Measurements from ENCODE around the gene KLK15. TPM values are rescaled to one million over a fixed set of nuclear protein-coding genes. Genes with fewer than 3 reads are reported as not detected.

KLK15 gene
- polyA plus RNA-seq (2013, experiment 1 of 2), result not detected
- not detected for polyA plus RNA-seq (2013, experiment 2 of 2)

- no peak within 1 kb of the TSS for H3K14ac ChIP-seq (ENCODE audit: low read length in 2 of 2)
- H2AFZ ChIP-seq (ENCODE audit: low read depth, low read length), result no peak within 1 kb of the TSS
- no peaks in the 10 kb centered on the region for H3K4me1 ChIP-seq (ENCODE audit: control insufficient read depth, insufficient read depth, low read depth, low read length)
- H3K4me2 ChIP-seq (ENCODE audit: low read length, poor library complexity, severe bottlenecking), result no peak within 1 kb of the TSS
- no peak within 1 kb of the TSS for H2BK12ac ChIP-seq (ENCODE audit: low read length in 2 of 2)
- no peak within 1 kb of the TSS for H2AK5ac ChIP-seq (ENCODE audit: low read length, severe bottlenecking)
- no peak within 1 kb of the TSS for H4K91ac ChIP-seq (ENCODE audit: low read length)
- no peak within 1 kb of the TSS for H3K18ac ChIP-seq (ENCODE audit: low read depth in 1 of 2, low read length in 2 of 2)
- H3K79me1 ChIP-seq (replicated peaks; ENCODE audit: low read length, poor library complexity, severe bottlenecking), result no peaks in the 10 kb centered on the region
- H2BK5ac ChIP-seq (ENCODE audit: low read depth, low read length, poor library complexity, severe bottlenecking), result no peak within 1 kb of the TSS
- no peak within 1 kb of the TSS for H3K9ac ChIP-seq (ENCODE audit: low read length)
- no peak within 1 kb of the TSS for H2BK15ac ChIP-seq (ENCODE audit: low read depth, poor library complexity, severe bottlenecking)
- no peak for DNase-seq
- H2BK120ac ChIP-seq (ENCODE audit: low read depth, low read length), result no peak within 1 kb of the TSS
- H3K27ac ChIP-seq (ENCODE audit: low read length, poor library complexity, severe bottlenecking), result no peak within 1 kb of the TSS
- H3K27me3 ChIP-seq (ENCODE audit: control insufficient read depth in 1 of 2, insufficient read depth in 1 of 2, low read length in 2 of 2), result peaks cover 0 to 61% of the 10 kb centered on the region in 2 experiments
- 57% methylated on average over 8 of the region's 8 CpGs for WGBS
- H4K8ac ChIP-seq (ENCODE audit: low read length), result no peak within 1 kb of the TSS
- no peak within 1 kb of the TSS for H3K4me3 ChIP-seq (ENCODE audit: insufficient read depth in 1 of 2, low read depth in 1 of 2, low read length in 2 of 2)
- no peak within 1 kb of the TSS for H3K4ac ChIP-seq (ENCODE audit: low read depth in 1 of 2, low read length in 2 of 2)
- H3K36me3 ChIP-seq (ENCODE audit: control insufficient read depth in 1 of 2, insufficient read depth in 2 of 2, low read depth in 1 of 2, low read length in 2 of 2), result no peaks in the 10 kb centered on the region
- no peak within 1 kb of the TSS for H3K23ac ChIP-seq (ENCODE audit: low read length in 2 of 2)
- H3K9me3 ChIP-seq (ENCODE audit: control insufficient read depth, low read length), result no peaks in the 10 kb centered on the region
These were observed at the start of gene KLK15 for GRCh38 chr19:50833117-50833801. Gene KLK15 (minus strand): TSS chr19:50833574. CDS start chr19:50831492, 2,082 bp downstream.

GRCh38 chr19:50882188-50882587 is 48.8 kb upstream of the KLK15 start:
- no peak overlapping the region for H4K8ac ChIP-seq (ENCODE audit: low read length)
- H3K4me1 ChIP-seq (ENCODE audit: control insufficient read depth, insufficient read depth, low read depth, low read length), result no peaks in the 10 kb centered on the region
- no peak overlapping the region for H3K4me2 ChIP-seq (ENCODE audit: low read length, poor library complexity, severe bottlenecking)
- no peak for DNase-seq
- no peak overlapping the region for H2BK120ac ChIP-seq (ENCODE audit: low read depth, low read length)
- no peak overlapping the region for H3K9ac ChIP-seq (ENCODE audit: low read length)
- no peak overlapping the region for H3K18ac ChIP-seq (ENCODE audit: low read depth in 1 of 2, low read length in 2 of 2)
- no peak overlapping the region for H2AK5ac ChIP-seq (ENCODE audit: low read length, severe bottlenecking)
- H3K27me3 ChIP-seq (ENCODE audit: control insufficient read depth in 1 of 2, insufficient read depth in 1 of 2, low read length in 2 of 2), result peaks cover 0 to 83% of the 10 kb centered on the region in 2 experiments
- WGBS, result 48% methylated on average over 3 of the region's 3 CpGs
- no peak overlapping the region for H3K14ac ChIP-seq (ENCODE audit: low read length in 2 of 2)
- no peak overlapping the region for H3K4me3 ChIP-seq (ENCODE audit: insufficient read depth in 1 of 2, low read depth in 1 of 2, low read length in 2 of 2)
- H3K79me1 ChIP-seq (replicated peaks; ENCODE audit: low read length, poor library complexity, severe bottlenecking), result no peaks in the 10 kb centered on the region
- no peak overlapping the region for H4K91ac ChIP-seq (ENCODE audit: low read length)
- H2BK15ac ChIP-seq (ENCODE audit: low read depth, poor library complexity, severe bottlenecking), result no peak overlapping the region
- no peak overlapping the region for H3K27ac ChIP-seq (ENCODE audit: low read length, poor library complexity, severe bottlenecking)
- H2BK12ac ChIP-seq (ENCODE audit: low read length in 2 of 2), result no peak overlapping the region
- H2BK5ac ChIP-seq (ENCODE audit: low read depth, low read length, poor library complexity, severe bottlenecking), result no peak overlapping the region
- H2AFZ ChIP-seq (ENCODE audit: low read depth, low read length), result no peak overlapping the region
- H3K36me3 ChIP-seq (ENCODE audit: control insufficient read depth in 1 of 2, insufficient read depth in 2 of 2, low read depth in 1 of 2, low read length in 2 of 2), result no peaks in the 10 kb centered on the region
- no peak overlapping the region for H3K23ac ChIP-seq (ENCODE audit: low read length in 2 of 2)
- H3K9me3 ChIP-seq (ENCODE audit: control insufficient read depth, low read length), result no peaks in the 10 kb centered on the region
- H3K4ac ChIP-seq (ENCODE audit: low read depth in 1 of 2, low read length in 2 of 2), result no peak overlapping the region

- H4K8ac ChIP-seq (ENCODE audit: low read length), result no peak overlapping the region
- H2BK5ac ChIP-seq (ENCODE audit: low read depth, low read length, poor library complexity, severe bottlenecking), result no peak overlapping the region
- no peaks in the 10 kb centered on the region for H3K9me3 ChIP-seq (ENCODE audit: control insufficient read depth, low read length)
- WGBS, result 60% methylated on average over 5 of the region's 5 CpGs
- no peaks in the 10 kb centered on the region for H3K36me3 ChIP-seq (ENCODE audit: control insufficient read depth in 1 of 2, insufficient read depth in 2 of 2, low read depth in 1 of 2, low read length in 2 of 2)
- H2AK5ac ChIP-seq (ENCODE audit: low read length, severe bottlenecking), result no peak overlapping the region
- H3K9ac ChIP-seq (ENCODE audit: low read length), result no peak overlapping the region
- H4K91ac ChIP-seq (ENCODE audit: low read length), result no peak overlapping the region
- H2AFZ ChIP-seq (ENCODE audit: low read depth, low read length), result no peak overlapping the region
- H2BK120ac ChIP-seq (ENCODE audit: low read depth, low read length), result no peak overlapping the region
- no peak overlapping the region for H3K27ac ChIP-seq (ENCODE audit: low read length, poor library complexity, severe bottlenecking)
- DNase-seq, result no peak
- no peak overlapping the region for H3K4me2 ChIP-seq (ENCODE audit: low read length, poor library complexity, severe bottlenecking)
- H2BK15ac ChIP-seq (ENCODE audit: low read depth, poor library complexity, severe bottlenecking), result no peak overlapping the region
- no peak overlapping the region for H3K23ac ChIP-seq (ENCODE audit: low read length in 2 of 2)
- peaks cover 0 to 82% of the 10 kb centered on the region in 2 experiments for H3K27me3 ChIP-seq (ENCODE audit: control insufficient read depth in 1 of 2, insufficient read depth in 1 of 2, low read length in 2 of 2)
- no peak overlapping the region for H2BK12ac ChIP-seq (ENCODE audit: low read length in 2 of 2)
- no peaks in the 10 kb centered on the region for H3K79me1 ChIP-seq (replicated peaks; ENCODE audit: low read length, poor library complexity, severe bottlenecking)
- no peak overlapping the region for H3K14ac ChIP-seq (ENCODE audit: low read length in 2 of 2)
- no peak overlapping the region for H3K4ac ChIP-seq (ENCODE audit: low read depth in 1 of 2, low read length in 2 of 2)
- no peak overlapping the region for H3K18ac ChIP-seq (ENCODE audit: low read depth in 1 of 2, low read length in 2 of 2)
- no peak overlapping the region for H3K4me3 ChIP-seq (ENCODE audit: insufficient read depth in 1 of 2, low read depth in 1 of 2, low read length in 2 of 2)
- no peaks in the 10 kb centered on the region for H3K4me1 ChIP-seq (ENCODE audit: control insufficient read depth, insufficient read depth, low read depth, low read length)
These were observed 46.9 kb upstream of the KLK15 start for GRCh38 chr19:50880241-50880640.

GRCh38 chr19:50878851-50879250 is 45.5 kb upstream of the KLK15 start:
- Histone ChIP-seq H3K36me3 (ENCODE audit: control insufficient read depth in 1 of 2, insufficient read depth in 2 of 2, low read depth in 1 of 2, low read length in 2 of 2) (no peaks in the 10 kb centered on the region), H3K79me1 (replicated peaks; ENCODE audit: low read length, poor library complexity, severe bottlenecking) (no peaks in the 10 kb centered on the region), H2AK5ac (ENCODE audit: low read length, severe bottlenecking) (no peak overlapping the region), H3K14ac (ENCODE audit: low read length in 2 of 2) (no peak overlapping the region), H4K8ac (ENCODE audit: low read length) (no peak overlapping the region), H3K9ac (ENCODE audit: low read length) (no peak overlapping the region), H3K18ac (ENCODE audit: low read depth in 1 of 2, low read length in 2 of 2) (no peak overlapping the region), H3K27ac (ENCODE audit: low read length, poor library complexity, severe bottlenecking) (no peak overlapping the region), H3K4me3 (ENCODE audit: insufficient read depth in 1 of 2, low read depth in 1 of 2, low read length in 2 of 2) (no peak overlapping the region), H3K27me3 (ENCODE audit: control insufficient read depth in 1 of 2, insufficient read depth in 1 of 2, low read length in 2 of 2) (peaks cover 0 to 83% of the 10 kb centered on the region in 2 experiments), H4K91ac (ENCODE audit: low read length) (peak overlapping the region; percentile 25), H3K4ac (ENCODE audit: low read depth in 1 of 2, low read length in 2 of 2) (no peak overlapping the region), H2BK12ac (ENCODE audit: low read length in 2 of 2) (no peak overlapping the region), H2BK120ac (ENCODE audit: low read depth, low read length) (no peak overlapping the region), H2BK15ac (ENCODE audit: low read depth, poor library complexity, severe bottlenecking) (no peak overlapping the region), H3K23ac (ENCODE audit: low read length in 2 of 2) (no peak overlapping the region), H3K4me1 (ENCODE audit: control insufficient read depth, insufficient read depth, low read depth, low read length) (no peaks in the 10 kb centered on the region), H2BK5ac (ENCODE audit: low read depth, low read length, poor library complexity, severe bottlenecking) (no peak overlapping the region), H3K9me3 (ENCODE audit: control insufficient read depth, low read length) (no peaks in the 10 kb centered on the region), H2AFZ (ENCODE audit: low read depth, low read length) (no peak overlapping the region), H3K4me2 (ENCODE audit: low read length, poor library complexity, severe bottlenecking) (no peak overlapping the region)
- WGBS, result 31% methylated on average over 4 of the region's 5 CpGs
- DNase-seq, result no peak

All from mesenchymal stem cell (in vitro differentiated cells and primary cell).